ENCODE measurements around the gene TRPM8. TPM values are rescaled to one million over a fixed set of nuclear protein-coding genes. Genes with fewer than 3 reads are reported as not detected.

The TRPM8 gene
- total RNA-seq, 4 donors from 2014 or later = 0.35 TPM; not detected in 3

GRCh38 chr2:234014427-234014826 lies 97.3 kb downstream of the TRPM8 start:
- Histone ChIP-seq H3K9me3 (no peaks in the 10 kb centered on the region), H3K4me1 (no peaks in the 10 kb centered on the region), H3K27me3 (no peaks in the 10 kb centered on the region), H3K36me3 (no peaks in the 10 kb centered on the region), H3K27ac (no peak overlapping the region), H3K4me3 (no peak overlapping the region)
- intact Hi-C loops (cut with DNase I; ENCODE audit: low total_unique reads) = no loop called here
- no peak for DNase-seq
- no peak for TF ChIP-seq POLR2A (IDR thresholded peaks at IDR 0.05)
- TF ChIP-seq CTCF (IDR thresholded peaks at IDR 0.05) = no peak

GRCh38 chr2:234015861-234016260 lies 98.7 kb downstream of the TRPM8 start:
- TF ChIP-seq POLR2A (IDR thresholded peaks at IDR 0.05) (no peak), CTCF (IDR thresholded peaks at IDR 0.05) (no peak)
- intact Hi-C loops (cut with DNase I; ENCODE audit: low total_unique reads) = no loop called here
- Histone ChIP-seq H3K36me3 (no peaks in the 10 kb centered on the region), H3K4me3 (no peak overlapping the region), H3K27ac (no peak overlapping the region), H3K27me3 (no peaks in the 10 kb centered on the region), H3K9me3 (no peaks in the 10 kb centered on the region), H3K4me1 (no peaks in the 10 kb centered on the region)
- DNase-seq = no peak

- H3K4me1 ChIP-seq = no peaks in the 10 kb centered on the region
- H3K9me3 ChIP-seq = no peaks in the 10 kb centered on the region
- H3K27ac ChIP-seq = no peak overlapping the region
- H3K36me3 ChIP-seq = no peaks in the 10 kb centered on the region
- no peak overlapping the region for H3K4me3 ChIP-seq
- TF ChIP-seq CTCF (IDR thresholded peaks at IDR 0.05) (no peak), POLR2A (IDR thresholded peaks at IDR 0.05) (no peak)
- H3K27me3 ChIP-seq = no peaks in the 10 kb centered on the region
- intact Hi-C loops (cut with DNase I; ENCODE audit: low total_unique reads) = no loop called here
- no peak for DNase-seq
Observed at GRCh38 chr2:234019896-234020295, 102.7 kb downstream of the TRPM8 start.

- H3K27ac ChIP-seq = no peak overlapping the region
- intact Hi-C loops (cut with DNase I; ENCODE audit: low total_unique reads) = no loop called here
- TF ChIP-seq POLR2A (IDR thresholded peaks at IDR 0.05) (no peak), CTCF (IDR thresholded peaks at IDR 0.05) (no peak)
- no peaks in the 10 kb centered on the region for H3K36me3 ChIP-seq
- no peak for DNase-seq
- no peaks in the 10 kb centered on the region for H3K4me1 ChIP-seq
- H3K4me3 ChIP-seq = no peak overlapping the region
- no peaks in the 10 kb centered on the region for H3K9me3 ChIP-seq
- H3K27me3 ChIP-seq = no peaks in the 10 kb centered on the region
Observed at GRCh38 chr2:234020332-234020731, 103.2 kb downstream of the TRPM8 start.

- Histone ChIP-seq H3K36me3 (no peaks in the 10 kb centered on the region), H3K9me3 (no peaks in the 10 kb centered on the region), H3K27me3 (no peaks in the 10 kb centered on the region), H3K4me3 (no peak overlapping the region), H3K27ac (no peak overlapping the region), H3K4me1 (no peaks in the 10 kb centered on the region)
- TF ChIP-seq CTCF (IDR thresholded peaks at IDR 0.05) (no peak), POLR2A (IDR thresholded peaks at IDR 0.05) (no peak)
- no peak for DNase-seq
- intact Hi-C loops (cut with DNase I; ENCODE audit: low total_unique reads) = no loop called here
Observed at GRCh38 chr2:234022424-234022823, 105.3 kb downstream of the TRPM8 start.

Data from uterus (tissue), 4 donors.